OCI-LY7 (cell line): ENCODE data around the gene WNT3A. TPM values are rescaled to one million over a fixed set of nuclear protein-coding genes. Genes with fewer than 3 reads are reported as not detected.
A peak's percentile ranks its signal among the peaks of the same experiment; 100 is the strongest.

Experiments used
- BruUV-seq: library from RNA; stranded (reverse); fragments of 400-500 nt; replicated peaks from 2 replicates; lab custom pipeline; 2021; lab: Mats Ljungman, UMichigan
- CTCF ChIA-PET: fragments of 300-600 bp; sonication (Branson Sonifier 250); formaldehyde crosslinking; loops from one replicate; lab custom pipeline; 2022; ENCODE audit warnings: antibody characterized with exemption; ENCODE audit not compliant: unreplicated experiment; lab: Charles Lee
- POLR2A ChIA-PET: fragments of 300-600 bp; sonication (Branson Sonifier 250); formaldehyde crosslinking; loops from one replicate; lab custom pipeline; 2022; ENCODE audit warnings: antibody characterized with exemption; lab: Charles Lee
- DNase-seq: peaks from one replicate; pipeline ENCODE4 v3.0.0-alpha.2; 2015; ENCODE audit warnings: low spot score
- H2AFZ ChIP-seq: fragments of 200-600 bp; sonication (generic), shearing (Covaris generic); 2 replicates; pipeline ENCODE4 v1.6.1; 2014; ENCODE audit warnings: mild to moderate bottlenecking, antibody characterized with exemption, low read length, moderate library complexity
- H3K27ac ChIP-seq: fragments of 200-600 bp; sonication (generic); 2 replicates; pipeline ENCODE4 v1.5.1; 2014; ENCODE audit warnings: mixed run types, low read depth, mild to moderate bottlenecking, moderate library complexity, low read length, inconsistent platforms; ENCODE audit not compliant: poor library complexity, severe bottlenecking
- H3K36me3 ChIP-seq: fragments of 200-600 bp; sonication (generic); 2 replicates; pipeline ENCODE4 v1.6.1; 2014; ENCODE audit warnings: mild to moderate bottlenecking, antibody characterized with exemption, low read length, moderate library complexity, mixed read lengths; ENCODE audit not compliant: insufficient read depth
- H3K4me1 ChIP-seq: fragments of 200-600 bp; sonication (generic); 2 replicates; pipeline ENCODE4 v1.5.1; 2014; ENCODE audit warnings: mild to moderate bottlenecking, low read length; ENCODE audit not compliant: insufficient read depth, poor library complexity, severe bottlenecking
- H3K4me2 ChIP-seq: fragments of 200-600 bp; sonication (generic); 2 replicates; pipeline ENCODE4 v1.6.1; 2014; ENCODE audit warnings: mild to moderate bottlenecking, low read length
- H3K4me3 ChIP-seq: fragments of 200-600 bp; sonication (generic); 2 replicates; pipeline ENCODE4 v1.5.1; 2014; ENCODE audit warnings: mild to moderate bottlenecking, low read depth, low read length; ENCODE audit not compliant: poor library complexity, severe bottlenecking
- H3K79me2 ChIP-seq: fragments of 200-600 bp; sonication (generic); 2 replicates; pipeline ENCODE4 v1.6.1; 2016; ENCODE audit warnings: low read depth, mild to moderate bottlenecking, low read length, moderate library complexity, mixed read lengths; ENCODE audit not compliant: insufficient read depth
- H3K9me2 ChIP-seq: fragments of 200-600 bp; sonication (generic); 2 replicates; pipeline ENCODE4 v1.6.1; 2016; ENCODE audit warnings: mild to moderate bottlenecking, low read length, mixed read lengths; ENCODE audit not compliant: insufficient read depth
- H3K9me3 ChIP-seq: fragments of 200-600 bp; sonication (generic); 2 replicates; pipeline ENCODE4 v1.6.1; 2014; ENCODE audit warnings: mild to moderate bottlenecking, mixed run types, low read length, mixed read lengths
- H4K20me1 ChIP-seq: fragments of 200-600 bp; sonication (generic); 2 replicates; pipeline ENCODE4 v1.6.1; 2014; ENCODE audit warnings: mild to moderate bottlenecking, antibody characterized with exemption, low read length, moderate library complexity, mixed read lengths; ENCODE audit not compliant: insufficient read depth
- CTCF ChIP-seq: fragments of 200-600 bp; sonication (generic); conservative IDR thresholded peaks from 2 replicates; pipeline ENCODE4 v1.5.1; 2014; ENCODE audit warnings: mild to moderate bottlenecking, antibody characterized with exemption, low read length, moderate library complexity, mixed read lengths
- EZH2phosphoT487 ChIP-seq: fragments of 200-600 bp; sonication (generic); IDR thresholded peaks from 2 replicates; pipeline ENCODE4 v1.6.1; 2018; ENCODE audit warnings: low read depth, borderline replicate concordance, mild to moderate bottlenecking, mixed run types, antibody characterized with exemption, low read length, moderate library complexity, mixed read lengths
- intact Hi-C: fragments of 100-400 bp; cut with micrococcal nuclease; formaldehyde crosslinking; loops from one replicate; pipeline ENCODE4 v1.10.0; 2022; ENCODE audit not compliant: unreplicated experiment
- total RNA-seq, 2 experiments: library from RNA; depleted of rRNA in 1 of 2; stranded (reverse); fragments of >200 nt in 1 of 2; shearing (Covaris generic) in 1 of 2; gene quantifications; 2 replicates each; pipeline ENCODE4 v1.2.3, GENCODE V29; 2014 to 2022

WNT3A gene
- total RNA-seq, 2 experiments from 2014 or later, result not detected

DNA sequence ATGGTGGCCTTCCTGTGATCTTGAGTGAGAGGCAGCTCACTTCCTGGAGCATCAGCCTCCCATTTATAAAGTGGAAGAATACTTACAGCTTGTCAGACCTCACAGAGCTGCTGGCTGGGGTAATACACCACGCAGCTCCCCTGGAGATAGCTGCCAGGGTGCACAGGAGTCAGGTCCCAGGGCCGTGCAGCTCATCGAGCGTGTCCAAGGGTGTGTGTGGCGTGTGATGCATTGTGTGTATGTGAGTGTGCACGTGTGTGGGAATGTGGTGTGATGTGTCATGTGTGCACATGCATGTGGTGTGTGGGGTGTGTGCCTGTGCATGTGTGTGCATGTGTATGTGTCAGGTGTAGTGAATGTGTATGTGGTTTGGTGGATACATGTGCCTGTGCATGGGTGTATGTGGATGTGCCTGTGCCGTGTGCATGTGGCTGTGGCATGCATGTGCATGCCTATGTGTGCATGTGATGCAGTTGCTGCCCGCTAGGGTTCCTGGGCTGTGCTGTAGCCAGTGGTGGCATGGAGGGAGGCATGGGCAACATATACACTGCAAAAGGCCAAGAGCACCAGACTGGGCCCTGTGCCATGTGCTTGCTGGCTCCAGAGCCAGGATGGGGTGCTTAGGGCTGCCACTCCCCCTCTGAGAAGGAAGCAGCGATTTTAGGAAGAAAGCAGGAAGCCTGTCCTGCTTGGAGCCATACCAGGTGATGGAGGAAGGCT, 24.6 kb downstream of the WNT3A start:
- Histone ChIP-seq H2AFZ (no peak overlapping the region), H3K4me2 (no peak overlapping the region), H4K20me1 (no peaks in the 10 kb centered on the region), H3K79me2 (no peaks in the 10 kb centered on the region), H3K9me2 (no peaks in the 10 kb centered on the region), H3K4me1 (no peaks in the 10 kb centered on the region), H3K9me3 (0 out of 2 replicates have a peak, but pooled peaks cover 6% of the 10 kb centered on the region), H3K27ac (no peak overlapping the region), H3K36me3 (no peaks in the 10 kb centered on the region), H3K4me3 (no peak overlapping the region)
- CTCF ChIA-PET, result no interaction called here
- no peak for DNase-seq
- POLR2A ChIA-PET, result no interaction called here
- BruUV-seq, result no TSS peak
- no peak for TF ChIP-seq EZH2phosphoT487
- TF ChIP-seq CTCF, result 0 out of 2 replicates have a peak, but pooled peaks have one; percentile 15
- intact Hi-C loops, result no loop called here

DNA sequence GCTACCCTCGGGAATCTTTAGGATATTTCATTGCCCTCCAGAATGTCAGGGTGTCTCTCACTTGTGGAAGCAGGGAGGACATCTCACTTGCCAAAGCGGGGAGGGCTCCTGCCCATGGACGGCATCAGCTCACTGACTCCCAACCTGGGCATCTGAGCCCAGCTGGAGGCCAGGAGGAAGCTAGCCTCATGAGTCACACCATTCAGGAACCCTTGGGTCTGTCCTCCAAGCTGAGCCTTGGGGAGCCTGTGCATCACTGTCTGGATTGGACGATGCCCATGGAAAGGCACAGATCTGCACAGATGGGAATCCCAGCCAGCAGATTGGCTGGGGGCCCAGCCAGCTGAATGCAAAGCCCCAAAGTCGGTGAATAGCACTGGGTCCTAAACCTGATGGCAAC, 25.2 kb downstream of the WNT3A start:
- H3K9me2 ChIP-seq, result no peaks in the 10 kb centered on the region
- no peaks in the 10 kb centered on the region for H3K4me1 ChIP-seq
- CTCF ChIA-PET, result no interaction called here
- no peak overlapping the region for H2AFZ ChIP-seq
- no peak overlapping the region for H3K4me2 ChIP-seq
- H3K36me3 ChIP-seq, result no peaks in the 10 kb centered on the region
- BruUV-seq, result no TSS peak
- 0 out of 2 replicates have a peak, but pooled peaks cover 6% of the 10 kb centered on the region for H3K9me3 ChIP-seq
- TF ChIP-seq EZH2phosphoT487 (no peak), CTCF (no peak)
- no peak overlapping the region for H3K27ac ChIP-seq
- POLR2A ChIA-PET, result no interaction called here
- no peak for DNase-seq
- H3K4me3 ChIP-seq, result no peak overlapping the region
- intact Hi-C loops, result no loop called here
- H3K79me2 ChIP-seq, result no peaks in the 10 kb centered on the region
- H4K20me1 ChIP-seq, result no peaks in the 10 kb centered on the region

DNA sequence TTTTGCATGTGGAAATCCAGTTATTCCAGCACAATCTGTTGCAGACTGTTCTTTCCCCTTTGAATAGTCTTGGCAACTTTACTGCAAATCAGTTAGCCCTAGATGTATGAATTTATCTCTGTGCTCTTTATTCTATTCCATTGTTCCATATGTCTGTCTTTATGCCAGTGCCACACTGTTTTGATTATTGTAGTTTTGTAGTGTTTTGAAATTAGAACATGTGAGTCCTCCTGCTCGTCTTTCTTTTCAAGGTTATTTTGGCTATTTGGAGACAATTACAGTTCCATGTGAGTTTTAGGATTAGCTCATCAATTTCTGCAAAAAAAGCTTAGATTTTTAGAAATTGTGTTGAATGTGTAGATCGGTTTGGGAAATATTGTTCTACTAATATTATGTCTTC, 26.6 kb downstream of the WNT3A start:
- no peaks in the 10 kb centered on the region for H3K4me1 ChIP-seq
- H3K79me2 ChIP-seq, result no peaks in the 10 kb centered on the region
- no TSS peak for BruUV-seq
- TF ChIP-seq EZH2phosphoT487 (no peak), CTCF (no peak)
- 0 out of 2 replicates have a peak, but pooled peaks cover 6% of the 10 kb centered on the region for H3K9me3 ChIP-seq
- no peaks in the 10 kb centered on the region for H3K36me3 ChIP-seq
- intact Hi-C loops, result no loop called here
- DNase-seq, result no peak
- no peak overlapping the region for H3K27ac ChIP-seq
- H3K4me3 ChIP-seq, result no peak overlapping the region
- H2AFZ ChIP-seq, result no peak overlapping the region
- H3K9me2 ChIP-seq, result no peaks in the 10 kb centered on the region
- ChIA-PET CTCF (no interaction called here), POLR2A (interaction anchor here (0.6 kb wide), 1 partner anchor 60 kb away, joined by 4 read pairs; no protein-coding TSS in a partner anchor)
- H4K20me1 ChIP-seq, result no peaks in the 10 kb centered on the region
- no peak overlapping the region for H3K4me2 ChIP-seq
